Measurements from ENCODE around the gene EFTUD2.
"Not testable (repeated sequence)": the region's sequence is repeated elsewhere in the genome, so short reads cannot be mapped to it uniquely, and the experiment has no call there.

The EFTUD2 gene

DNA sequence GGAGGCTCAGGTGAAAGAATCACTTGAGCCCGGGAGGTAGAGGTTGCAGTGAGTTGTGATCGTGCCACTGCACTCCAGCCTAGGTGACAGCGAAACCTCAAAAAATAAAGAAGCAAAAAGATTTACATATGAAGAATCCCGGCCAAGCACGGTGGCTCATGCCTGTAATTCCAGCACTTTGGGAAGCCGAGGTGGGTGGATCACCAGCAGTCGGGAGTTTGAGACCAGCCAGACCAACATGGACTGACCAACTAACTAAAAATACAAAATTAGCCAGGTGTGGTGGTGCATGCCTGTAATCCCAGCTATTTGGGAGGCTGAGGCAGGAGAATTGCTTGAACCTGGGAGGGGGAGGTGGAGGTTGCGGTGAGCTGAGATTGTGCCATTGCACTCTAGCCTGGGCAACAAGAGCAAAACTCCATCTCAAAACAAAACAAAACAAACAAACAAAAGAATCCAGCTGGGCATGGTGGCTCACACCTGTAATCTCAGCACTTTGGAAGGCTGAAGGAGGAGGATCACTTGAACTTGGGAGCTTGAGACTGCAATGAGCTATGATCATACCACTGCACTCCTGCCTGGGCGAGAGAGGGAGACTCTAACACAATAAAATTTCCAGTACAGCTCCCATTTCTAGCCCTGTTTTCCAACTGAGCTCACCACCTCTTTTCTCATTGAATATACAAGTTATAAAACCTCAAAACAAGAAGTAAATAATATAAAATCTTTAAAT lies 90.4 kb downstream of the EFTUD2 start:
- not testable (repeated sequence) for DNase-seq (ENCODE audit: low read depth)

GRCh38 chr17:44808156-44808555 lies 91.1 kb downstream of the EFTUD2 start:
- no peak for DNase-seq (ENCODE audit: low read depth)

GRCh38 chr17:44807817-44808155 lies 91.5 kb downstream of the EFTUD2 start:
- DNase-seq (ENCODE audit: low read depth) = peak; percentile 49

DNA sequence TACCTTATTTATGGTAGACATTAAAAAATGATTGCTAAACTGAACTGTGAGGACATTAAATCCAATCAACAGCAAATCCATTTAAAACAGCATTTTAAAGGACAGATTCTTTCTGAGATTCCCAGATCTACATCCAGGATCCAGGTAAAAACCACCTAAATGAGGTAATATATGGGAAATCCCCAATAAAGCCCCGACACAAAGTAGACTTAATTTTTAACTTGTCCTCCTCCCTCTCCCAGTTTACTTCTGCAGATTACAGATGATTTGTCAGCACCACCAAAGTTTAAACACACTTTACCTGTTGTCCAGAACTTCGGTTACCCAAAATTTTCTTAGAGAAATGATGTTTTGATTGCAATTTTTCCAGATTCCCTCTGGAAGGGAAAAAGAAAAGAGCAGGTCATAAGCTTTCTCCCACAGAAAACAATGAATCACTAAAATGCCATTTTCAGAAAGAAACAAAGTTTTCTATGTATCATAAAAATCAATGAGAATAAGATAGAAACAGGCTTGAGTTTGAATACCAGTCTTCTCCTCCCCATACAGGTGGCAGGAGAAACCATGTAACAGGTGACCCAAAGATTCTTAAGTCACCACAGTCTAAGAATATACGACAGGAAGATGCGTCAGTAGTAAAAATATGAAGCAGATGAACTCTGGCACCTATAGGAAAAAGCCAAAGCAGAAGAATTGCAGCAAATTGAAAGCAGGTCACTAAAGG lies 92.0 kb downstream of the EFTUD2 start:
- DNase-seq (ENCODE audit: low read depth) = no peak

- DNase-seq (ENCODE audit: low read depth) = peak; percentile 26
These were observed 94.7 kb downstream of the EFTUD2 start for GRCh38 chr17:44804302-44805089.

DNA sequence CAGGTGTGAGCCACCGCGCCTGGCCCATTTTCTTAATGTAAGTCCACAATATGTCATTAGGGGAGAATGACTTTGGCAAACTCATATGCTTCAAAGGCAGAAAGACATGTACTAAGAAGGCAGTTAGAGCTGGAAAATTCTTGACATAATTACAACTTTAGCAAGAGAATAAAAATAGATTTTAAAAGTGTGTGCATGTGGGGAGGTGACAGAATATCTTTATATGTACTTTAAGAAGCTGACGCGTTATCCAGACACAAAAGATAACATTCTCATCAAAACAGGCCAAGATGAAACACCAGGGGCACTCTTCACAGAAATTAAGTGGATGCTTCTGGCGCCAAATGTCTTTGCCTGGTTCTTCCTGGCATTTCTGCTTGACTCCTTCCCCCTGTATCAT lies 97.4 kb downstream of the EFTUD2 start:
- DNase-seq (ENCODE audit: low read depth) = no peak
